Uterus (tissue), 4 donors: Measurements from ENCODE around the gene TMEM54. TPM values are rescaled to one million over a fixed set of nuclear protein-coding genes. Genes with fewer than 3 reads are reported as not detected.

Source experiments
- DNase-seq, 2 donors: peaks; one replicate each; pipeline ENCODE4 v3.0.0-alpha.2; 2019 to 2020
- H3K27ac ChIP-seq, 2 donors: fragments of 200-600 bp; sonication (generic); 1 replicate in 1 of 2; 2 replicates in 1 of 2; pipeline ENCODE4 v1.5.1; 2016 to 2018
- H3K27me3 ChIP-seq, 2 donors: fragments of 200-600 bp; sonication (generic); one replicate each; pipeline ENCODE4 v1.5.1; 2018 to 2019; ENCODE audit warnings: control low read depth in 1 of 2
- H3K36me3 ChIP-seq, 2 donors: fragments of 200-600 bp; sonication (generic); one replicate each; pipeline ENCODE4 v1.5.1; 2019; ENCODE audit warnings: control low read depth in 1 of 2
- H3K4me1 ChIP-seq, 2 donors: fragments of 200-600 bp; sonication (generic); one replicate each; pipeline ENCODE4 v1.5.1; 2018 to 2019; ENCODE audit warnings: control low read depth in 1 of 2
- H3K4me3 ChIP-seq, 2 donors: fragments of 200-600 bp; sonication (generic); 1 replicate in 1 of 2; 2 replicates in 1 of 2; pipeline ENCODE4 v1.5.1; 2018 to 2019; ENCODE audit warnings: mild to moderate bottlenecking in 1 of 2
- H3K9me3 ChIP-seq, 2 donors: fragments of 200-600 bp; sonication (generic); one replicate each; pipeline ENCODE4 v1.5.1; 2019; ENCODE audit warnings: control low read depth in 1 of 2
- CTCF ChIP-seq, 4 experiments: fragments of 200-600 bp in 2 of 4; fragments of 450-650 bp in 2 of 4; sonication (generic) in 2 of 4; IDR thresholded peaks; one replicate each; pipeline ENCODE4 v1.5.1; 2016 to 2019; ENCODE audit warnings: antibody characterized with exemption in 4 of 4, mild to moderate bottlenecking in 2 of 4, moderate library complexity in 1 of 4
- POLR2A ChIP-seq, 2 donors: fragments of 450-650 bp; IDR thresholded peaks; one replicate each; pipeline ENCODE4 v1.6.1; 2016; ENCODE audit warnings: antibody characterized with exemption in 2 of 2, mild to moderate bottlenecking in 1 of 2, moderate library complexity in 1 of 2
- intact Hi-C: fragments of 100-400 bp; cut with DNase I; formaldehyde crosslinking; loops from one replicate; pipeline ENCODE4 v1.15.1; 2023; ENCODE audit warnings: low total_unique reads
- total RNA-seq, 4 donors: library from RNA; depleted of rRNA in 3 of 4; stranded (reverse); fragments of >200 nt in 3 of 4; gene quantifications; one replicate each; pipeline versions ENCODE4 v1.1.0 to v1.2.4, GENCODE V29; 2014 to 2023
- donor health status: DM: yes; HTN: yes; CAD: no.

Gene TMEM54
- total RNA-seq, 4 donors from 2014 or later = 18.4 to 57.4 (median 34.8) TPM

DNA sequence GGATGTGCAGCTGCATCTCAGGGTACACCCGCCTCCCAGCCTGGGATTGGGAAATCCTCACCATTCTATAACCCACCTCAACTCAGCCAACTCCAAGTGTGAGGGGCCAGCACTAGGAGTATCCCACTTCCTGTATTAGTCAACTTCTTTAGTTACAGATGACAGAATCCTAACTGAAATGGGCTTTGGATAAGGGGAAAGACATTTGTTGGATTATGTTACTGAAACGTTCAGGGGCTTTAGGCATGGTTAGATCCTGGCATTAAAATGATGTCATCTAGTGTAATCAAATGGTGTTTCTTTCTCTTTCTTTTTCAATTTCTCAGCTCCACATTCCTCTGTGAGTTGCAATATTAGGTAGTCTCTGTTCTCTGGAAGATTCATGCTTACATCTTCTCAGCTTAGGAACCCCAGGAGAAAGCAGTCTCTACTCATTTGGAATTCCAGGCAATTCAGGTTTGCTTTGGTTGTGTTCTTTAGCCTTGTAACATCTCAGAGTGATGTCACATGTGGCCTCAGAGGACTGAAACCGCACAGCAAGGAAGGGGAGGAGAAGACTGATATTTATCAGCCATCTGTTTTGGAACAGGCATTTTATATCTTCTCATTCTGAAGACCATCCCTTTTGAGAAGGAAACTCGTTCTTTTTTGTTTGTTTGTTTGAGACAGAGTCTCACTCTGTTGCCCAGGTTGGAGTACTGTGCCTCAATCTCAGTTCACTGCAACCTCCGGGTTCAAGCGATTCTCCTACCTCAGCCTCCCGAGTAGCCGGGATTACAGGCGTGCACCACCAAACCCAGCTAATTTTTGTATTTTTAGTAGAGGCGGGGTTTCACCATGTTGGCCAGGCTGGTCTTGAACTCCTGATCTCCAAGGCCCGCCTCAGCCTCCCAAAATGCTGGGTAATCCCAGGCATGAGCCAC lies 18.9 kb upstream of the TMEM54 start:
- no peak for DNase-seq
- TF ChIP-seq CTCF (IDR thresholded peaks at IDR 0.05) (no peak), POLR2A (IDR thresholded peaks at IDR 0.05) (no peak)
- Histone ChIP-seq H3K9me3 (no peaks in the 10 kb centered on the region), H3K4me1 (peaks cover 0 to 5% of the 10 kb centered on the region in 2 donors), H3K27ac (no peak overlapping the region), H3K27me3 (no peaks in the 10 kb centered on the region), H3K4me3 (no peak overlapping the region), H3K36me3 (no peaks in the 10 kb centered on the region)
- intact Hi-C loops = loop anchor here (10.0 kb wide), 1 partner anchor 145 kb away; no protein-coding TSS in a partner anchor

DNA sequence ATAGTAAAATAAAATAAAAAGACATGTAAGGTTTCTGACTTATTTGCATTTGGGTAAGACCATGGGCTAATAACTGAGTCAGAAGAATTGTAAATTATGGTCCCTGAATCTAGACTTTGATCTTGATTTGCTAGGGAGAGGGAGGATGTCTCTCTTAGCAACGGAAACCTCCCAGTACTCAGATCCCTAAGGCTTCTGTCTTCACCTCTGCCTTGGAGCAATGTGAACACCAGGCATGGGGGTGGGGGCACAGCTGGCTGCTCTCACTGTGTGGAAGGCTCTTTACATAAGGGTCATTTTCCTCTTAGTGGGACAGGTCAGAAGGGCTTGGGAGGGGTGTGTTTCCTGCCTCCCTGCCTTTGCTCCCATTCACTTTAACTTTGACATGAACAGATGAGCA lies 17.0 kb upstream of the TMEM54 start:
- no peak for TF ChIP-seq CTCF (IDR thresholded peaks at IDR 0.05)
- TF ChIP-seq POLR2A (IDR thresholded peaks at IDR 0.05) = no peak
- no peaks in the 10 kb centered on the region for H3K36me3 ChIP-seq
- H3K27ac ChIP-seq = no peak overlapping the region
- no peak for DNase-seq
- no peaks in the 10 kb centered on the region for H3K4me1 ChIP-seq
- no peaks in the 10 kb centered on the region for H3K9me3 ChIP-seq
- no peak overlapping the region for H3K4me3 ChIP-seq
- intact Hi-C loops = no loop called here
- no peaks in the 10 kb centered on the region for H3K27me3 ChIP-seq

DNA sequence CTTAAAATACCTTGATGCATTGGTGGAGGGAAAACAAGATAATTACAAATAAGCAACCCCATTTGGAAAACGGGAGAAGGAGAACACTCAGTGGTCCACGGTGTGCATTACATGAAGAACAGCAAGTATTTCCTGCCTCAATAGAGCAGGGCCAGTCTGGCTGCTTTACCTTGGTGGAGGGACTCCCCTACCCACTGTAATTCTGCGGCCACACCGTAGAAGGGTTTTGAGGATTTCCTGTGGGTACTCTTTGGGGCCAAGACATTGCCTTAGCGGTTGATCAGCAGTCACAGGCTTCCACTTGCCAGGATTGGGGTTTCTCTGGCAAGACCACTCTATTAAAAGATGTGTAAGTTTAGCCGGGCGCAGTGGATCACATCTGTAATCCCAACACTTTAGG lies 16.3 kb upstream of the TMEM54 start:
- no peak for TF ChIP-seq CTCF (IDR thresholded peaks at IDR 0.05)
- no peak for TF ChIP-seq POLR2A (IDR thresholded peaks at IDR 0.05)
- H3K4me1 ChIP-seq = no peaks in the 10 kb centered on the region
- no peaks in the 10 kb centered on the region for H3K36me3 ChIP-seq
- DNase-seq = no peak
- intact Hi-C loops = no loop called here
- no peaks in the 10 kb centered on the region for H3K9me3 ChIP-seq
- H3K27ac ChIP-seq = no peak overlapping the region
- H3K4me3 ChIP-seq = no peak overlapping the region
- no peaks in the 10 kb centered on the region for H3K27me3 ChIP-seq

DNA sequence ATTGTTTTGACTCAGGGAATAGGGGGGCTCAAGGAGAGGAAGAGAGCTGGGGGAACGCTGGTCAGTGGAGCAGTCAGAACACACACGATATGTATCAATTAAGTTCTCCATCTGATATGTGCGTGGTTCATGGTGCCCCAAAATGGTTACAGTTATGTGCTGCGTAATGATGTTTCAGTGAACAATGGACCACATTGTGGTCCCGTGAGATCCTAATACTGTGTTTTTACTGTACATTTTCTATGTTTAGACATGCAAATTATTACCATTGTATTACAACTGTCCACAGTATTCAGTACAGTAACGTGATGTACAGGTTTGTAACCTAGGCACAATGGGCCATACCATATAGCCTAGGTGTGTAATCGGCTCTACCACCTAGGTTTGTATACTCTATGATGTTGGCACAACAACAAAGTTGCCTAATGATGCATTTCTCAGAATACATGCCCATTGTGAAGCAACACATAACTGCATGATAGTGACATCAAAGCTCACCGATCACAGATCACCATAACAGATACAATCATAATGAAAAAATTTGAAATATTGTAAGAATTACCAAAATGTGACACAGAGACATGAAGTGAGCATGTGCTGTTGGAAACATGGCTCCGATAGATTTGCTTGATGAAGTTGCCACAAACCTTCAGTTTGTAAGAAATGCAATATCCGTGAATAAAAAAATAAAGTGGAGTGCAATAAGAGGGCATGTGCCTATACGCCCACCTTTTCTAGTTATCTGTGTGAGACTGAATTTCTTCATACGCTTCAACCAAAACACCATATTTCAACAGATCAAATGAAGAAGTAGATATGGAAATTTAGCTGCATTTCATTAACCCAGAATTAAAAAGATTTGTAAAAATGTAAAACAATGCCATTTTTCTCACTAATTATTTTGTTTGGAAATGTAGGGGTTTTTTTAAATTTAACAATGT lies 14.8 kb upstream of the TMEM54 start:
- Histone ChIP-seq H3K4me3 (no peak overlapping the region), H3K36me3 (no peaks in the 10 kb centered on the region), H3K27ac (no peak overlapping the region), H3K4me1 (no peaks in the 10 kb centered on the region), H3K27me3 (no peaks in the 10 kb centered on the region), H3K9me3 (no peaks in the 10 kb centered on the region)
- intact Hi-C loops = no loop called here
- no peak for DNase-seq
- TF ChIP-seq CTCF (IDR thresholded peaks at IDR 0.05) = no peak
- TF ChIP-seq POLR2A (IDR thresholded peaks at IDR 0.05) = no peak
